AG09319 (cell line): ENCODE measurements around the gene STX1A.

Source experiments
- DNase-seq: peaks from one replicate; pipeline ENCODE4 v3.0.0-alpha.2; 2010; ENCODE audit warnings: low read depth; ENCODE audit errors: extremely low read depth
- CTCF ChIP-seq: IDR thresholded peaks from 2 replicates; pipeline ENCODE4 v1.5.1; 2011; ENCODE audit warnings: low read depth, mild to moderate bottlenecking, inconsistent platforms, low read length, moderate library complexity

STX1A gene

DNA sequence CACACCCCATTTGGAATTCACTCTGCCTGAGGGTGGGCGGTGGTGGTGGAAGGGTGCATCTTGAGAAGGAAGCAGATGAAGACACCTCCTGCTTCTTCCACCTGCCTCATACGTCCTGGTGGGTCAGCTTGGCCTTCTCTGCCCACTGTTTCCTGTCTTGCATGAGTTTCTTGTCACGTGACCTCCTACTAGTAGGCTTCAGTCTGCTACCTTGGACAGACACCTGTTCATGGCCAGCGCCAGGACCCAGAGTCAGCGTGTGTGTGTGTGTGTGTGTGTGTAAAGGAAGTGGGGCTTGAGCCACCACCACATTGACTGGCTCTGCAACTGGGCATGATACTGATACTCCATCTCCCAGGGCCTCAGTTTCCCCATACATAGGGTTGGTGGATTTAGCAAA, 68.9 kb downstream of the STX1A start:
- no peak for TF ChIP-seq CTCF
- no peak for DNase-seq

- DNase-seq = no peak
- TF ChIP-seq CTCF = no peak
These were observed 69.9 kb downstream of the STX1A start for GRCh38 chr7:73649576-73649975.
